GM19035 (cell line): ENCODE data around the gene BCKDHB.
"Not testable (repeated sequence)": the region's sequence is repeated elsewhere in the genome, so short reads cannot be mapped to it uniquely, and the experiment has no call there.

Experiments
- ATAC-seq: cut with Tn5 transposase; IDR thresholded peaks from one replicate; pipeline ENCODE4 v1.9.1; 2021; ENCODE audit not compliant: unreplicated experiment

BCKDHB gene

GRCh38 chr6:80205404-80205803 is 98.9 kb downstream of the BCKDHB start:
- no peak for ATAC-seq

- ATAC-seq, result no peak
Observed at GRCh38 chr6:80206758-80207157, 100.3 kb downstream of the BCKDHB start.

GRCh38 chr6:80209430-80209829 is 103.0 kb downstream of the BCKDHB start:
- ATAC-seq, result peak; percentile 50

GRCh38 chr6:80210618-80211017 is 104.1 kb downstream of the BCKDHB start:
- ATAC-seq, result peak; percentile 29

- ATAC-seq, result no peak
Observed at GRCh38 chr6:80211286-80211685, 104.8 kb downstream of the BCKDHB start.

- ATAC-seq, result not testable (repeated sequence)
Observed at GRCh38 chr6:80211890-80212289, 105.4 kb downstream of the BCKDHB start.

DNA sequence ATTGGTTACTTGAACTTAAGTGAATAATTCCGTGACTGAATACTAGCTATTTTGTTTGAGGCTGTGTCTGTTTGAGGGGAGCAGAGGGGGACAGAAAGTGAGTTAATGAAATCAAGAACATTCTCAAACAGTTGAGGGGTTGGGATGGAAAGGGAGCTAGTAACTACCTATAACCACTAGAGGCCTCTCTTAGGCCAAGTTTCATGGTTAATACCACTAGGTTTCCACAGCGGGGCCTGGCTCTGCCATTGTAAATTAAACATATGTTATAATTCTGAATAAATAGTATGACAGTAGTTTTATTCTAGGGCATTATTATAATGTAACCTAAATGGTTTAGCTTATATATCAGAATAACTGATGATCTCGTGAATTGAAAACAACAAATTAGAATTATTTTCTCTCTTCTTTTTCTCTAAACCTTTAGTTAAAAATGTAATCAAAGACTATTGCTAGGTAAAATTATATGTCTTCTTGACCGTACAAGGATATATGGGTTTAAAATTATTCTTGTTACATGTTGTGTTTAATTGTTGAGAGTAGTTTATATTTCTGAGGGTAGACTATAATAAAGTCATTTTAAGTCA is 108.1 kb downstream of the BCKDHB start:
- peak; percentile 84 for ATAC-seq

DNA sequence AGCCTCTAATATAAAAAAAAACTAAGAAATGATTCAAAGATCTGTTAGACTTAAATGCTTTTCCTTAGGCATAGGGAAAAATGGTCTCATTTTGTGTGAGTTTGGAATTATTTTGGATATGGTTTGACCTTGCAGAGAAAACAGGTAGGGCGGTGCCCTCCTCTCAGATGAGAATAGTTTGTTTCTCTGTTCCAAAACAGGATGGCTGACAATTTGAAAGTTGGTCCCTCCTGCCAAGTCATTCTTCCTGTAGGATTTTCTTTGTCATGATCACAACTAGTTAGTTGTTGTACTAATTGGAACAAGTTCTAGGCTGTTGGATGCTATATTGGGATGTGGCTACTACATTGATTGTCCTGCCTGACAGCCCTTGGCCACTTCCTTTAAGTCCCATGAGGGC is 108.6 kb downstream of the BCKDHB start:
- no peak for ATAC-seq

DNA sequence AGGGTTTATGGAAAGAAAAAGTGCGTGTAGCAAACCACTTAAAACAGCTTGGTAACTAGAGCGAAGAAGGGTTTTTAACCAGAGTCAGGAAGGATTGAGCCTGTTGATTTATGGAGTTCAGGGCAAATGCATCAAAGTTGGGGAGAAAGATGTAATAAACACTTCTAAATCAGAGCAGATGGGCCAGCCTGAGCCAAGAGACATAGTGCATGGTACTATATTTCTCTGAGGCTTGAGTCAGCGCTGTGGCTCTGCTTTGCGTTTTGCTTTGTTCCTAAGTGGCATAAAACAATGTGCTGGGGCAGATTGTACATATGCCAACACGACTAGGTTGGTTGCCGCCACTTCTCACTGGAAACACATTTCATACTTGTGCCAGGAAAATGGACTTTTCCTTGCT is 111.3 kb downstream of the BCKDHB start:
- ATAC-seq, result no peak

DNA sequence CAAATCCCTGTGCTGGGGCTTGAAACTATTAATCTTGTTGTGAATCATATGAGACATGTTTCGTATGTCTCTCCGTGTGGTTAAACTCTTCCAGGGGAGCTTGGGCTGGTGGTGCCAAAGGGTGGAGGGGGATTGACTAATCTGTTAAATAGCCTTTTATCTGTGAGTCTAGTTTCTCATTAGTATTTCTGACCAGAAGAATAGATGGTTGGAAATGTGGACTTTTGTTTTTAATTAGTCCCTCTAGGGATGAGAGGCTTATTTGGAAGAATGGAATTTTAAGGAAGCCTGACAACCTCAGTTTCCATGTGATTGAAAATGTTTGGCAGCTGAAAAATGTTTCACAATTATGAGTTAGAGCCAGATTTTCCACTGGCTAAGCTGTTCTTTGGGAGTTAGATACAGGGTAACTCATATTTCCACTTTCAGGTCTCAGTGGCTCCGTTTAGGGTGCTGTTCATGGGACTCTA is 117.3 kb downstream of the BCKDHB start:
- no peak for ATAC-seq

GRCh38 chr6:80226151-80226550 is 119.7 kb downstream of the BCKDHB start:
- ATAC-seq, result no peak

DNA sequence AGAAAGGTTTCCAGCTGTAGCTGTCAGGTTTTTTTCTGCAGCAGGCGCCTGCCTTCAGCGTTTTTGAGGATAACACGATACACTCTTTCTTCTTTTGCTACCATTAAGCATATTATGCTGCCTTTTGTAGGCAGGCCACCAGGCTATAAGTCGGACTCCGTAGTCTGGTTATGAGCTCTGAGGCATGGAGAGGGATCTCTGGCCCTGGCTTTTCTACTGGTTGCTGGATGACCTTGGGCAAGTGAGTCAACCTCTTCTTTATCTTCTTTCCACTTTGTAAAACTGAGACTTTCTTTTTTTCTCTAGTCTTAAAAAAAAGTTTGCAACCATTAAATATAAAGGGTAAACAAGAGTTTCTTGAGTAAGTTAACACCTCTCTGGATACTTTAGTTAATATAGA is 120.2 kb downstream of the BCKDHB start:
- ATAC-seq, result no peak

DNA sequence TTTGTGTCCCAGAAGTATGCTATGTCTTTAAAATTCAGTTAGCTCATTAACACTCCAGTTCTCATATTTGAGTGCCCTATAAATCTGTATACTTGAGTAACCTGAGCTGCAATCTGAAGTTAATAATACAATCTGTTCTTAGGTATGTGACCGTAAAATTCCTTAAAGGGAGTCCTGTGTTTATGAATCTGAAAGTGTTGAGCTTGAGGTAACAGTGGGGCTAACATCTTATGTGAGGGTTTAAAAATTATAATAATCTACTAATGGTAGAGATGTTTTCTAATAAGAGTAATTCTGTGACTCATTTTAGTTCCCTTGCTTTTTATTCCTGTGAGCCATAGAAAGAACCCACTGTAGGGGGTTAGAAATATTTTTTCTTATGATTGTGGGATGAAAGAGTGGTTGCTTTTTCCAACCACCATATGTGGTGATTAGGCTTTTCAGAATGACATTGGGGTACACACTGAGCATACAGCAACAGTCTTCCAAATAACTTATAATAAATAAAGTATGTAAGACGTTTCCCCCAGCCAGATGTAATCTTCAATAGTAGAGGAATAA is 121.2 kb downstream of the BCKDHB start:
- ATAC-seq, result no peak

GRCh38 chr6:80233262-80233661 is 126.8 kb downstream of the BCKDHB start:
- ATAC-seq, result no peak

DNA sequence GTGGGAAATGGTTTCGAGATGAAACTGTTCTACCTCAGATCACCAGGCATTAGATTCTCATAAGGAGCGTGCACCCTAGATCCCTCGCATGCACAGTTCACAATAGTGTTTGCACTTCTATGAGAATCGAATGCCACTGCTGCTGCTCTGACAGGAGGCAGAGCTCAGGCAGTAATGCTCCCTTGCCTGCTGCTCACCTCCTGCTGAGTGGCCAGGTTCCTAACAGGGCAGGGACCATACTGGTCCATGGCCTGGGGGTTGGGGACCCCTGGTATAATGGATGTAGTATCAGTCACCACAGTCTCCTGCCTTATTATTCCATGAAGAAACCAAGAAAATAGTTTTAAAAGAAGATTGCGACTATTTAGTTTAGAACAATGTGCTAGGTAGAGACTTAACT is 127.5 kb downstream of the BCKDHB start:
- ATAC-seq, result no peak

DNA sequence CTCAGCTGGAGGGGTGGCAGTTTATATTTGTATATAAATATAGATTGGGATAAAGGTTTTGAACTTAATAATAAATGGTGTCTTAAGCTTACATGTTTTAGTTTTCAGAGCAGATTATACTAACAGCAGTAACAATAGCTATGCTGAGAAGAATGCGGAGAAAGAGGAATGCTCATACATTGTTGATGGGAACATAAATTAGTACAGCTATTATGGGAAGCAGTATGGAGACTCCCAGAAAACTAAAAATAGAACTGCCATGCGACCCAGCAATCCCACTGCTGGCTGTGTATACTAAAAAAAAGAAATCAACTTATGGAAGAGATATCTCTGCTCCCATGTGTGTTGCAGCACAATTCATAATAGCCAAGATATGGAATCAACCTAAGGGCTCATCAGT is 127.9 kb downstream of the BCKDHB start:
- ATAC-seq, result no peak

DNA sequence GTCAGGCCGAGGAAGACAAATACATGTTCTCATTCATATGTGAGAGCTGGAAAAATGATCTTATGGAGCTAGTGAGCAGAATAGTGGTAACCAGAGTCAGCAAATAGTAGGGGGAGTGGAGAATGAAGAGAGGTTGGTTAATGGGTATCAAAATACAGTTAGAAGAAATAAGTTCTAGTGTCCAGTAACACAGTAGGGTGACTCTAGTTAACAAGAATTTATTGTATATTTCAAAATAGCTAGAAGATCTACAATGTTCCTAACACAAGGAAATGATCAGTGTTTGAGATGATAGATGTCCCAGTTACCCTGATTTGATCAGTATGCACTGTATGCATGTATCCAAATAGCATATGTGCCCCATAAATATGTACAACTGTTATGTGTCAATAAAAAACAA is 128.4 kb downstream of the BCKDHB start:
- no peak for ATAC-seq

- no peak for ATAC-seq
Observed at GRCh38 chr6:80235647-80236046, 129.2 kb downstream of the BCKDHB start.

- ATAC-seq, result not testable (repeated sequence)
Observed at GRCh38 chr6:80238754-80239153, 132.3 kb downstream of the BCKDHB start.

DNA sequence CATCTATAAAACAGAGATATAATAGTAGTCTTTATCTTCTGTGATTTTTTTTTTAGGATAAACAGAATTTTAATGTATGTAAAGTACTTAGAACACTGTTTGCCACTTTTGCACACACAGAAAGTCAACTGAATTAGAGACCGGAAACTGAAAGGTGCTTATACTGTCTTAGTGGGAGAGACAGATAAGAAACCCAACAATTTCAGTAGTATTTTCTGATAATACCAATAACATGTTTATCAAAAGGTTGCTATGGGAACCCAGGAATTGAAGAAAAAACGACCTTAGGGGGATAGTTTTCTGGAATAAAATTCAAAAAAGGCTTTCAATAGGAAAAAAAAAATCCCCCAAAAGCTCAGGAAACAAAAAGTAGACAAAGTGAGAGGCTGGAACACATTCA is 138.6 kb downstream of the BCKDHB start:
- ATAC-seq, result no peak

- ATAC-seq, result no peak
Observed at GRCh38 chr6:80249897-80250296, 143.4 kb downstream of the BCKDHB start.

GRCh38 chr6:80250391-80250997 is 144.0 kb downstream of the BCKDHB start:
- no peak for ATAC-seq

GRCh38 chr6:80251321-80251720 is 144.8 kb downstream of the BCKDHB start:
- ATAC-seq, result no peak
